Measurements from ENCODE around the gene HEBP1. TPM values are rescaled to one million over a fixed set of nuclear protein-coding genes. Genes with fewer than 3 reads are reported as not detected.

Gene HEBP1
- total RNA-seq, 2 donors from 2014 or later: 28.3 to 30.4 TPM

DNA sequence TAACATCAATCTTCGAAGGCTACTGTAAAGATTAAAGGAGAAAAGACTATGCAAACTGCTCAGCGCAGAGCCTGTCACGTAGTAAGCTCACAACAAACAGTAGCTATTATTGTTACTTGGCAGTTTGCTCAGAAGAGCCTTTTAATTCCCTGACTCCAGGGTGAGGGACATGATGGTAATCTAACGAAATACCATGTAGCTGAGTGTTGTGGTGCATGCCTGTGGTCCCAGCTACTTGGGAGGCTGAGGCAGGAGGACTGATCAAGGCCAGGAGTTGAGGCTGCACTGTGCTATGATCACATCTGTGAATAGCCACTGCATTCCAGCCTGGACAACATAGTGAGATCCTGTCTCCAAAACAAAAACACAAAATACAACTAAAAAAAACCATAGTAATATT lies 22.8 kb downstream of the HEBP1 start:
- H3K9me3 Mint-ChIP-seq: peaks cover 6 to 7% of the 10 kb centered on the region in 2 donors
- no peak for DNase-seq
- peaks cover 8 to 14% of the 10 kb centered on the region in 2 donors for H3K36me3 Mint-ChIP-seq (ENCODE audit: insufficient read depth in 2 of 2)
- H3K27me3 Mint-ChIP-seq (ENCODE audit: low read depth): no peaks in the 10 kb centered on the region
- peaks cover 4% of the 10 kb centered on the region for H3K4me1 Mint-ChIP-seq (ENCODE audit: low read depth)
- H3K27ac Mint-ChIP-seq: no peak overlapping the region
- no peak overlapping the region for H3K4me3 Mint-ChIP-seq
- no peak for ATAC-seq (replicated peaks in 1 of 2)

DNA sequence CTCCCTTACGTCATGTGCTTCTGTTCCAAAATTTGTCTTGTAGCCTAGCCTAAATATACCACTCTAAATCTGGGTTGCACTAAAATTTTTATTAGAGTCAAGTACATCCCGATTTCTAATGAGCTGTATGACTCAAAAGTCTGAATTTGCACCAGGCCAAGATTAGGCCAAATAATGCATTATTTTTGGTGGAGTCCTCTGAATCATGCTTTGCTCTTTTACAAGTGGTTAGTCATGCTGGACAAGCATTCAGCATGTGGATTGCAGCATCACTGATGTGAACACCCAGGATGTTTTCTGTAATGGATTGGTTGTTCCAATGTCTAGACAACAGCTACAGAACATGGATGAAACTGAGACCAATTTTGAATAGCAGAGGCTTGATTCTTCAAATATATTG lies 23.7 kb downstream of the HEBP1 start:
- ATAC-seq (replicated peaks in 1 of 2) (no peak), DNase-seq (no peak)
- Mint-ChIP-seq H3K27ac (no peak overlapping the region), H3K9me3 (peaks cover 8 to 10% of the 10 kb centered on the region in 2 donors), H3K4me3 (no peak overlapping the region), H3K27me3 (ENCODE audit: low read depth) (no peaks in the 10 kb centered on the region), H3K36me3 (ENCODE audit: insufficient read depth in 2 of 2) (peaks cover 10 to 22% of the 10 kb centered on the region in 2 donors), H3K4me1 (ENCODE audit: low read depth) (peaks cover 4% of the 10 kb centered on the region)

DNA sequence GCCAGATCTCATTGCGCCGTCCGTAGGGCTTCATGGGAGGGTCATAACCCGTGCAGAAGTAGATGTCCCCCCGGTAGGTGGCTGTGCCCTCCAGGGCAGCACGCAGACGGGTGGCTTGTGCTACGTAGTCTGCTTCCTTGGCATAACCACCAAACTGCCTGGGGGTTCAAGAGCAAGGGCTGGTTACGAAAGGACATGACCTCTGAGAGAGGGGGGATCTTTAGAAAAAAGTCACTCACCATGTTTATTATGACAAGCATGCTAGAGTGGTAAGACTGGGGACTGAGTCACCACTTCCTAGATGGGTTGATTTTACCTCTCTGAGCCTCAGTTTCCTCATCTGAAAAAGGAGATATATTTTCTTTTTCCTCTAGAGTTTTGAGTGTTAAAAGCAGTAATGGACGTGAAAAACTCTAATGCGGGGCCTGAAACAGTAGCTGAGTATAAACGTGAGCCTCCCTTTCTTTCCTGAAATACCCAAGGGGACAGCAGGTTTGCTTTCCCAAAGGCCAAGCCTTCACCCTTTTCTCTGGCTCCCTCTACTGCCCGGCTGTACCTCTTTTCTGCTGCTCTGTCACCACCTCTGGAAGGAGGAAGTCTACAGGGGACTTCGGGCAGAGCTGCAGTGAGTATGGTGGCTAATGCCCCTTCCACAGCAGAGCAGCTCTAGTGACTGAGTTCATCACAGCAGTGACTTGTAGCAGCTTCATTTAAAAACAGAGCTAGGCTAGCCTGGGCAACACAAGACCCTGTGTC lies 24.6 kb downstream of the HEBP1 start:
- ATAC-seq (replicated peaks in 1 of 2) (peak in 1 of 2 donors; percentile 38), DNase-seq (peak; percentile 8 to 11)
- Mint-ChIP-seq H3K9me3 (peaks cover 8 to 11% of the 10 kb centered on the region in 2 donors), H3K4me1 (ENCODE audit: low read depth) (peaks cover 4% of the 10 kb centered on the region), H3K4me3 (no peak overlapping the region), H3K27me3 (ENCODE audit: low read depth) (no peaks in the 10 kb centered on the region), H3K27ac (no peak overlapping the region), H3K36me3 (ENCODE audit: insufficient read depth in 2 of 2) (peaks cover 10 to 23% of the 10 kb centered on the region in 2 donors)

DNA sequence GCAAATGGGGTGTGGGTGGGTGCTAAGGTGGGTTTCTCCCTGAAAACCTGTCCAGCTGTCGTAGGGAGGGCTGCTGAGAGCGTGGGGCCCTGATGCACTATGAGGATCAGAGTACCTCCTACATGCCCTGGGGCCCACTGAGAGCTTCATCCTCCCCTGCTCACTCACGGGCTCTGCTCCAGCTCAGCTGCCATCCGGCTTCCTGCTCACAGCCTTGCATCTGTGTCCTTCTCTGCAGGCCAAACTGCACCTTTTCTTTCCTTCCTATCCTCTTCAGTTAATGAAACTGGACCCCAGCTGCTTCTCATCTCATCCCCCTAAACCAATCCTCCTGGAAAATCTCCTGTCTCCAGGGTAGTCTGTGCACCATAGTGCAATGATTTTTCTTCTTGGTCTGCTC lies 25.9 kb downstream of the HEBP1 start:
- peaks cover 8 to 11% of the 10 kb centered on the region in 2 donors for H3K9me3 Mint-ChIP-seq
- H3K27ac Mint-ChIP-seq: no peak overlapping the region
- peaks cover 4% of the 10 kb centered on the region for H3K4me1 Mint-ChIP-seq (ENCODE audit: low read depth)
- H3K4me3 Mint-ChIP-seq: no peak overlapping the region
- DNase-seq (no peak), ATAC-seq (replicated peaks in 1 of 2) (no peak)
- H3K36me3 Mint-ChIP-seq (ENCODE audit: insufficient read depth in 2 of 2): peaks cover 10 to 23% of the 10 kb centered on the region in 2 donors
- H3K27me3 Mint-ChIP-seq (ENCODE audit: low read depth): no peaks in the 10 kb centered on the region

DNA sequence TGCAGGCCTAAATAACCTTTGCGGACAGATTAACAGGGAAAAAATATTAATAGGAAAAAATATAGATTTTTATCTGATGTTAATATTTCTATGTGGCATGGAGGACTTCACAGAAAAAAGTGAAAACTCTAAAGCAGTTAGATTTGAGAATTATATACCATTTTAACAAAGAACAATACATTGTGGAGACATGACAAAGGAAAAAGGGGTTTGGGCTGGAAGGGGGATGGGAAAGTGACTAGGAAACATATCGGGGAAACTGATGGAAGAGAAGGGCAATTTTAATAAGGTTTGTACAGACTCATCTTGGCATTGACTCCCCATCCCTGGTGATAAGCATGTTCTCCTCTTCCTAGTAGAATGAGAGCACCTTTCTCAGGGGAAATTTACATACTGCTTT lies 27.0 kb downstream of the HEBP1 start:
- Mint-ChIP-seq H3K27me3 (ENCODE audit: low read depth) (no peaks in the 10 kb centered on the region), H3K4me1 (ENCODE audit: low read depth) (peaks cover 4% of the 10 kb centered on the region), H3K4me3 (no peak overlapping the region), H3K36me3 (ENCODE audit: insufficient read depth in 2 of 2) (peaks cover 10 to 23% of the 10 kb centered on the region in 2 donors), H3K9me3 (peaks cover 8 to 11% of the 10 kb centered on the region in 2 donors), H3K27ac (no peak overlapping the region)
- ATAC-seq (replicated peaks in 1 of 2) (no peak), DNase-seq (no peak)

DNA sequence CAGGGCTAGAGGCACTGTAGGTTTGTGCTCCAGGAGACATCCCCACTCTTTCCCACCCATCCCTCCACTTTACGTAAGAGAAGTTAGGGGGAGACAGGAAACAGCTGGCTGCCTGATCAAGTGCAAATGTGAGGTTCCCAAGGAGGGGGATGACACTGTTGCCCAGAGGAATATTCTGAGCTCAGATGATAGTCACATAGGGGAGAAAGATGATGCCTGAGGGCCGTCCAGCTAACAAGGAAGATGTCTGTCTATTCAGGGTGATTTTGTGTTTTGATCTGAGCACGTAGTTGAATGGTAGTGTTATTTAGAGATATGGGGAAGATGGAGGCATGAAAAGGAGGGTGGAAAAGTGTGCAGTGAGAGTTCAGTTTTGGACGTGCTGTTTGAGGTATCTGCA lies 34.2 kb downstream of the HEBP1 start:
- Mint-ChIP-seq H3K4me3 (no peak overlapping the region), H3K27ac (no peak overlapping the region), H3K36me3 (ENCODE audit: insufficient read depth in 2 of 2) (no peaks in the 10 kb centered on the region), H3K9me3 (peaks cover 0 to 2% of the 10 kb centered on the region in 2 donors), H3K4me1 (ENCODE audit: low read depth) (peaks cover 8% of the 10 kb centered on the region), H3K27me3 (ENCODE audit: low read depth) (no peaks in the 10 kb centered on the region)
- DNase-seq (no peak), ATAC-seq (replicated peaks in 1 of 2) (no peak)

DNA sequence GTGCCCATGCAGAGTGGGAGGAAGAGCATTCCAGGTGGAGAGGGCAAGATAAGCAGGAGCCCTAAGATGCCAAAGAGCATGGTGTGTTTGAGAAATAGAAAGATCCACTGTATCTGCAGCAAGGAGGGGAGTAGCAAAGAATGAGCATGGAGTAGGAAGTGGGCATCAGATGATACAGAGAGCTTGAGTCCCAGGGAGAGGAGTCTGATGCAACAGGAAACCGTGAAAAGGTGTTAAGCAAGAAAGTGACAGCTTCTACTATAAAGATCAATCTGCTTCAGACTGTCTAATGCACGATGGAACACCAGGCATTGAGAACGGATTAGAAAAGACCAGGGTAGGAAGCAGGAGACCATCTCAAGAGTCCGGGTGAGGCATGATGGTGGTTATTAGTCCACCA lies 35.8 kb downstream of the HEBP1 start:
- peak in 1 of 2 donors; percentile 39 for ATAC-seq (replicated peaks in 1 of 2)

DNA sequence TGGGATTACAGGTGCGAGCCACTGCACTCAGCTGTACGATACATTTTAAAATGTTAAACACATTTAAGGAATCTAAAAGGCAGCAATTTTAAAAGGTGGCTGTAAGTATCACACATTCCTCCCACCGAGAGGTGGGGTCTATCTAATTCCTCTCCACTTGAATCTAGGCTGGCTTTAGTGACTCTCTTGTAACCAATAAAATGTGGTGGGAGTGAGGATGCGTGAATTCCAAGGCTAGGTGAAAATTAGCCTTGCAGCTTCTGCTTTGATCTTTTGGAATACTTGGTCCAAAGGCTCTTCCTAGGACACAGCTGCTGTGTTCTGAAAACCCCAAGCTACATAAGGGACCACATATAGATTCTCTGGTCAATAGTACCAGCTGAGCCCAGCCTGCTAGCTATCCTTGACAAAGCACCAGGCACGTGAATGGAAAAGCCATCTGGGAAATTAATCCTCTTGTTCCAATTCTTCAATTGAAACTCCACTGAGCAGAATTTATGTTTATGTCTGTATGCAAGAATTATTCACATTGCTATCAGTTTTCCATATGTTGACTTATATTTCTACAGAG lies 39.3 kb downstream of the HEBP1 start:
- Mint-ChIP-seq H3K36me3 (ENCODE audit: insufficient read depth in 2 of 2) (no peaks in the 10 kb centered on the region), H3K27me3 (ENCODE audit: low read depth) (no peaks in the 10 kb centered on the region), H3K4me1 (ENCODE audit: low read depth) (peaks cover 8% of the 10 kb centered on the region), H3K27ac (no peak overlapping the region), H3K4me3 (no peak overlapping the region), H3K9me3 (peaks cover 0 to 2% of the 10 kb centered on the region in 2 donors)
- ATAC-seq (replicated peaks in 1 of 2): no peak
- DNase-seq: no peak

More for the DNA sequence above, 35.8 kb downstream of the HEBP1 start:
- peak in 1 of 2 donors; percentile 3 for DNase-seq
- Mint-ChIP-seq H3K4me1 (ENCODE audit: low read depth) (peaks cover 8% of the 10 kb centered on the region), H3K27me3 (ENCODE audit: low read depth) (no peaks in the 10 kb centered on the region), H3K4me3 (no peak overlapping the region), H3K36me3 (ENCODE audit: insufficient read depth in 2 of 2) (no peaks in the 10 kb centered on the region), H3K27ac (peak overlapping the region; percentile 21), H3K9me3 (peaks cover 0 to 2% of the 10 kb centered on the region in 2 donors)

DNA sequence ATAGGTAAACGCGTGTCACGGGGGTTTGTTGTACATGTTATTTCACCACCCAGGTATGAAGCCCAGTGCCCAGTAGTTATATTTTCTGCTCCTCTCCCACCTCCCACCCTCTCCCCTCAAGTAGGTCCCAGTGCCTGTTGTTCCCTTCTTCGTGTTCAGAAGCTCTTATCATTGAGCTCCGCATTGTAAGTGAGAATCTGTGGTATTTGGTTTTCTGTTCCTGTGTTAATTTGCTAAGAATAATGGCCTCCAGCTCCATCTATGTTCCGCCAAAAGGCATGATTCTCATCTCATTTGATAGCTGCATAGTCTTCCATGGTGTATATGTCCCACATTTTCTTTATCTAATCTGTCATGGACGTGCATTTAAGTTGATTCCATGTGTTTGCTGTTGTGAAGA lies 41.2 kb downstream of the HEBP1 start:
- no peak overlapping the region for H3K27ac Mint-ChIP-seq
- H3K9me3 Mint-ChIP-seq: no peaks in the 10 kb centered on the region
- H3K4me3 Mint-ChIP-seq: no peak overlapping the region
- DNase-seq (no peak), ATAC-seq (replicated peaks in 1 of 2) (no peak)
- H3K4me1 Mint-ChIP-seq (ENCODE audit: low read depth): peaks cover 1% of the 10 kb centered on the region
- no peaks in the 10 kb centered on the region for H3K36me3 Mint-ChIP-seq (ENCODE audit: insufficient read depth in 2 of 2)
- H3K27me3 Mint-ChIP-seq (ENCODE audit: low read depth): no peaks in the 10 kb centered on the region

DNA sequence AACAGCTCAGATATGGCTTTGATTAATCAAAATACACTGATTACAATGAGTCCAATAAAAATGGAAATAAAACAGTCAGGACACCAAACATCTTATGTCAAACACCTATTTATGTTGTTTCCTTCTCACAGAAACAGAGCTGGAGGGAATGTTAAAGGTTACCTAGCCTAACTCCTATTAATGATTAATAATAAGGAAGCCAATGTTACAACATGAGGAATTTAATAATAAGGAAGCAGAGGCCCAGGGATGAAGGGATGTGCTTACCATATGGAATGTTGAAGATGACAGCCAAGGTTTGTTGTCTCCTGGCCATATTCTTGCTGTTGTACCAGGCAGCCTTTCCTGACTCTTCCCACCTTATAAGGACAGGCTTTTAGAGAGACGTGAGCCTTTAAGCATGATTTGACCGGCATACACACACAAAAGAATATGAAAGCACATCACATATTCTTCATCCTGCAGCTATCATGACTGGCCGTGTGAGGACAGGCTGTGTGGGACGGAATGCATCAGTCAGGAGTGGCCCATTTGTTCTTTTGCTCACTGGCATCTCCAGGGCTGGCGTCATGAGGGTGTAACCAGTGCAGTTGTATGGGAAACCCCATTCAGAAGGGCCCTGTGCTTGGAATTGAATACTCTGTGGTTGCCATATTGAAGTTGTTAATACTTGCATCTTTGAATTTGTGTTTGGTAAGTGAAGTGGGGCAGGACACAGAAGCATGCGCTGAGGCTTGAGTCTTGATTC lies 45.0 kb downstream of the HEBP1 start:
- ATAC-seq (replicated peaks in 1 of 2): no peak
- no peak for DNase-seq
- no peak overlapping the region for H3K27ac Mint-ChIP-seq
- no peaks in the 10 kb centered on the region for H3K36me3 Mint-ChIP-seq (ENCODE audit: insufficient read depth in 2 of 2)
- H3K9me3 Mint-ChIP-seq: no peaks in the 10 kb centered on the region
- no peak overlapping the region for H3K4me3 Mint-ChIP-seq
- H3K27me3 Mint-ChIP-seq (ENCODE audit: low read depth): no peaks in the 10 kb centered on the region
- no peaks in the 10 kb centered on the region for H3K4me1 Mint-ChIP-seq (ENCODE audit: low read depth)

DNA sequence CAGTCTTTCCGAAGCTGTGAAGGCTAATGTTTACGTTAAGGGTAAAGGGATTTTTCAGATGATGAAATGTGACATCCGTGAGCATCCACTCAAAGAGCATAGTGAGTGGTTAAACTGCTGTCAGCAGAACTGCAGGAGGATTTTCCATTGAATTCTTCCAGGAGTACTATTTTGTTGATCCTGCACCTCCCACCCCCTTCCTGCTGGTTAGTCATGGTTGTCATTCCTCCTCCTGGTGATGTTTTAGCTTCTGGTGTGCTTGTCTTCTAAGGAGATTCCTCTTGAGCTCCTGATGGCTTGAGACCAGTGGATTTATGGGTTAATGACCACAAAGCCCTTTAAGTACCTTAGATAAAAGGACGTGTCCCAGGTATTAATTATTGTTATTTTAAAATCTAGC lies 45.7 kb downstream of the HEBP1 start:
- DNase-seq: no peak
- Mint-ChIP-seq H3K27ac (no peak overlapping the region), H3K36me3 (ENCODE audit: insufficient read depth in 2 of 2) (no peaks in the 10 kb centered on the region), H3K4me1 (ENCODE audit: low read depth) (no peaks in the 10 kb centered on the region), H3K27me3 (ENCODE audit: low read depth) (no peaks in the 10 kb centered on the region), H3K4me3 (no peak overlapping the region), H3K9me3 (no peaks in the 10 kb centered on the region)
- no peak for ATAC-seq (replicated peaks in 1 of 2)

DNA sequence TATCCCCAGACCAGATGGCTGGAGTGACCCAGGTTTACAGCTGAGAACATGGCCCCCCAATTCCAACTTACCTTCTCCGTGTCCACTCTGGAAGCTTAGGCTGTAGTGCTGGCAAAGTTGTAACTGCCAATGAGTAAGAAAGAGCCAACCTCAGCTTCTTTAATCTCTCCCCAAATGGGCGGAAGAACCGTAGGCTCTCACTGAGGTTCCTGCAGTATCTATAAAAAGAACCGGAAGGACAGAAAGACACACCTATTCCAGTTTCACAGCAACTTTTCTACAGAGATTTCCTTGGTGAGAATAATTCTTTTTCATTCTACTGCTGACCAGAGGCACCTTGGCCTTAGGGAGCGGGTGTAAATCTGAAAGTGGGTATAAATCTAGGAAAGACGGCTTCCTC lies 48.0 kb downstream of the HEBP1 start, which contains the start of gene GPRC5D:
TSS of gene GPRC5D (minus strand) at position 135 of the 400 bp plus-strand sequence. CDS start 1,786 bp downstream, outside the sequence.
- no peak within 1 kb of the TSS for H3K4me3 Mint-ChIP-seq
- H3K4me1 Mint-ChIP-seq (ENCODE audit: low read depth): peaks cover 8% of the 10 kb centered on the region
- H3K9me3 Mint-ChIP-seq: no peaks in the 10 kb centered on the region
- ATAC-seq (replicated peaks in 1 of 2): no peak
- DNase-seq: no peak
- H3K27ac Mint-ChIP-seq: no peak within 1 kb of the TSS
- H3K36me3 Mint-ChIP-seq (ENCODE audit: insufficient read depth in 2 of 2): no peaks in the 10 kb centered on the region
- no peaks in the 10 kb centered on the region for H3K27me3 Mint-ChIP-seq (ENCODE audit: low read depth)

DNA sequence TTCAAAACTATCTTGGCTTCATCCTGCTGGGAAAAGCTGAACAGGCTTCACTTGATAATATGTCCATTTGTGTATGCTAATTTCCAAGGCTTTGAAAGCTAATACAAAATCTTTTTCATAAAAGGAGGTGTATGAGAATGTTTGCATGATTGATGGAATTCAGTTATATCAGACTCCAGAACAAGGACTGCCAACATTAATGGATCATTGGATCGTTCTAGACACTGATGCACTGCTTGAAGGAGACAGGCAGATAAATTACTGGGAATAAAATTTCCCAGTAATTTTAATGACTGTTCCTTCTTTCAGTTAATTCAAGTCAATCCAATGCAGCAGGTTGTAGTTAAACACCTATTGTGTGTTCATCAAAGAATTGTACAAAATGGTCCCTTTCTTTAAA lies 48.6 kb downstream of the HEBP1 start:
- Mint-ChIP-seq H3K9me3 (no peaks in the 10 kb centered on the region), H3K27ac (no peak overlapping the region), H3K4me1 (ENCODE audit: low read depth) (peaks cover 8% of the 10 kb centered on the region), H3K4me3 (no peak overlapping the region), H3K27me3 (ENCODE audit: low read depth) (no peaks in the 10 kb centered on the region), H3K36me3 (ENCODE audit: insufficient read depth in 2 of 2) (no peaks in the 10 kb centered on the region)
- ATAC-seq (replicated peaks in 1 of 2): no peak
- DNase-seq: no peak
